ENCODE data around the gene SLC26A1. TPM values are rescaled to one million over a fixed set of nuclear protein-coding genes. Genes with fewer than 3 reads are reported as not detected.

The SLC26A1 gene
- total RNA-seq, 1 donor from 2014 or later = under 0.01 TPM

DNA sequence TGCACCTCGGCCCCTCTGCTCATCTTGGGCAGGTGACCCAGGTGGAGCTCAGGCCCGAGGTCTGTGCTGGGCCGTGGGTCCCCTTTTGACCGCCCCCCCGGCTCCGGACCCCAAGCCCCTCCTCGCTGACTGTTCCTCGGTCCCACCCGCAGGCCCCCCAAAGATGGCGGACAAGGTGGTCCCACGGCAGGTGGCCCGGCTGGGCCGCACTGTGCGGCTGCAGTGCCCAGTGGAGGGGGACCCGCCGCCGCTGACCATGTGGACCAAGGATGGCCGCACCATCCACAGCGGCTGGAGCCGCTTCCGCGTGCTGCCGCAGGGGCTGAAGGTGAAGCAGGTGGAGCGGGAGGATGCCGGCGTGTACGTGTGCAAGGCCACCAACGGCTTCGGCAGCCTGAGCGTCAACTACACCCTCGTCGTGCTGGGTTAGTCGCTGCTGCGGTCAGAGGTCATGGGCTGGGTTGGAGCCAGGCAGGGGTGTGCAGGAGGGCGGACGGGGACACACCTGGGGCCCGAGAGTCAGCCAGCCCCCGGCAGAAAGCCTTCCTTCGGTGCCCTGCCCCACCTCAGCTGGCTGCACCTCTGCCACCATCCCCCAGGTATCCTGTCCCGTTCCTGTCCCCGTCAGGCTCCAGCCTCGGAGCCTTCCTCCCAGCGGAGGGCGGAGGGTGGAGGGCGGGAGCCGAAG, 29.0 kb upstream of the SLC26A1 start:
- DNase-seq (ENCODE audit: low read depth) (no peak), FAIRE-seq (no peak)
- Histone ChIP-seq H3K36me3 (ENCODE audit: control insufficient read depth, insufficient read depth, low read length) (peaks cover 7% of the 10 kb centered on the region), H3K4me3 (ENCODE audit: low read depth, low read length) (no peak overlapping the region), H3K27me3 (ENCODE audit: control insufficient read depth, insufficient read depth, low read length) (no peaks in the 10 kb centered on the region)
- TF ChIP-seq, protein P1, sequence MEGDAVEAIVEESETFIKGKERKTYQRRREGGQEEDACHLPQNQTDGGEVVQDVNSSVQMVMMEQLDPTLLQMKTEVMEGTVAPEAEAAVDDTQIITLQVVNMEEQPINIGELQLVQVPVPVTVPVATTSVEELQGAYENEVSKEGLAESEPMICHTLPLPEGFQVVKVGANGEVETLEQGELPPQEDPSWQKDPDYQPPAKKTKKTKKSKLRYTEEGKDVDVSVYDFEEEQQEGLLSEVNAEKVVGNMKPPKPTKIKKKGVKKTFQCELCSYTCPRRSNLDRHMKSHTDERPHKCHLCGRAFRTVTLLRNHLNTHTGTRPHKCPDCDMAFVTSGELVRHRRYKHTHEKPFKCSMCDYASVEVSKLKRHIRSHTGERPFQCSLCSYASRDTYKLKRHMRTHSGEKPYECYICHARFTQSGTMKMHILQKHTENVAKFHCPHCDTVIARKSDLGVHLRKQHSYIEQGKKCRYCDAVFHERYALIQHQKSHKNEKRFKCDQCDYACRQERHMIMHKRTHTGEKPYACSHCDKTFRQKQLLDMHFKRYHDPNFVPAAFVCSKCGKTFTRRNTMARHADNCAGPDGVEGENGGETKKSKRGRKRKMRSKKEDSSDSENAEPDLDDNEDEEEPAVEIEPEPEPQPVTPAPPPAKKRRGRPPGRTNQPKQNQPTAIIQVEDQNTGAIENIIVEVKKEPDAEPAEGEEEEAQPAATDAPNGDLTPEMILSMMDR (IDR thresholded peaks at IDR 0.05; ENCODE audit: insufficient read depth, low read length, severe bottlenecking) = no peak

DNA sequence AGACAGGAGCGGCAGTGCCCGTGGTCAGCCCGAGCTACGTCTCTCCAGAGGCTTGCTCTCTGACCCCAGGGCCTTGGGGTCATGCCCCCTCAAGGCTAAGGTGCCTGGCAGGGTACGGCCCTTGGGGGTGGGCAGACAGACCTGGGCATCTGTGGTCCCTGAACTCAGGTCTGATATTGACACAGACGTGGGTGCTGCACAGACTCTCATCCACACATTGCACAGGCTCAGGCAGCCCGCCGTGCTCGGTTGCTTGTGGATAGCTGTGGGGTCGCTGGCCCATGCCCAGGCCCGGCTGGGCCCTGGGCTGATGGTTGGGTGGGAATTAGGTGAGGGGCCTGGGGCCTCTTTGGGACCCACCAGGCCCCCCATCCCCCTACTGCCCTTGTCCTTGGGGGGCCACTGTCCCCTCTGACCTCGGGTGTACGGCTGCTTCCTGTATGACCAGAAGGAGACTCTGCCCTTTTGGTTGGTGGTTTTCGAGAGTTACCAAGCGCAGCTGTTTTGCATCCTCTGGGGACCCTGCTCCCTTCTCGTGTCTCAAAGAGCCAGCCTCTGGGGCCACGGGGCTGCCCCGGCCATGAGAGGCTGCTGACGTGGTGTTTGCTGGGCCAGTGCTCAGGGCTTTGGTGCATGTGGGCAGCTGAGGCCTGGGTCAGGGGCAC, 28.3 kb upstream of the SLC26A1 start:
- Histone ChIP-seq H3K27me3 (ENCODE audit: control insufficient read depth, insufficient read depth, low read length) (no peaks in the 10 kb centered on the region), H3K36me3 (ENCODE audit: control insufficient read depth, insufficient read depth, low read length) (peaks cover 7% of the 10 kb centered on the region), H3K4me3 (ENCODE audit: low read depth, low read length) (no peak overlapping the region)
- TF ChIP-seq, protein P1 (IDR thresholded peaks at IDR 0.05; ENCODE audit: insufficient read depth, low read length, severe bottlenecking) = no peak
- no peak for DNase-seq (ENCODE audit: low read depth)
- FAIRE-seq = no peak

DNA sequence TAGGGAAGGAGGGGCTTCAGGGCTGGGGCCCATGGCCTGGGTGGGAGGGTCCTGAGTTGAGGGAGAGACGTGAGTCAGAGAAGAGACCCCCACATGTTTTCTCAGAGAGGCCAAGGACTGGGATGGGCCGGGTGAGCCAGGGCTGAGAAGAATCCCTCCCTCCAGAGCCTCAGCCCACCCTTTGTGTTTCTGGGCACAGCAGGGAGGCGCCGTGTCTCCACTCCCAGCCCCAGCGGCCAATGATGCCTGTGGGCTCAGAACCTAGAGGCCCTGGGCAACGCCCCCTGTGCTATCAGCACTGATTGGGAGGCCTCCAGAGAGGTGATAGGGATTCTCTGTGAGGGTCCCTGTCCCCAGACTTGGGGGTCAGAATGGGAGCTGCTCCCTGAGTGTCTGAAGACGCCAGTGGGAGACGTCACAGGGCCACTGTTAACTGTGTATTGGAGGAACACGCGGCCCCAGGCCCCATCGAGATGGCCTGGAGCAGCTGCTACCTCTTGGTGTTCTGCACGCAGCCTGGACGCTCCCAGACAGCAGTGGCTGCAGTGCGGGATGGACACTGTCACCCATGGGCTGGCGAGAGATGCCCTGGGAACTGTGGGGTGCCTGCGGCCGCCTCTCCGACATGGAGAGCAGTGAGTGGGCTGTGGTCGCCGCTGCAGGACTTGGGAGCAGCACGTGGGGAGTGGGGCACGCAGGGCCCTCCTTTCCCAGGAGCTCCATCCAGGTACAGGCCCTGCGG, 26.7 kb upstream of the SLC26A1 start:
- H3K36me3 ChIP-seq (ENCODE audit: control insufficient read depth, insufficient read depth, low read length) = peaks cover 2% of the 10 kb centered on the region
- no peaks in the 10 kb centered on the region for H3K27me3 ChIP-seq (ENCODE audit: control insufficient read depth, insufficient read depth, low read length)
- DNase-seq (ENCODE audit: low read depth) (no peak), FAIRE-seq (no peak)
- no peak overlapping the region for H3K4me3 ChIP-seq (ENCODE audit: low read depth, low read length)
- TF ChIP-seq, protein P1 (IDR thresholded peaks at IDR 0.05; ENCODE audit: insufficient read depth, low read length, severe bottlenecking) = no peak

DNA sequence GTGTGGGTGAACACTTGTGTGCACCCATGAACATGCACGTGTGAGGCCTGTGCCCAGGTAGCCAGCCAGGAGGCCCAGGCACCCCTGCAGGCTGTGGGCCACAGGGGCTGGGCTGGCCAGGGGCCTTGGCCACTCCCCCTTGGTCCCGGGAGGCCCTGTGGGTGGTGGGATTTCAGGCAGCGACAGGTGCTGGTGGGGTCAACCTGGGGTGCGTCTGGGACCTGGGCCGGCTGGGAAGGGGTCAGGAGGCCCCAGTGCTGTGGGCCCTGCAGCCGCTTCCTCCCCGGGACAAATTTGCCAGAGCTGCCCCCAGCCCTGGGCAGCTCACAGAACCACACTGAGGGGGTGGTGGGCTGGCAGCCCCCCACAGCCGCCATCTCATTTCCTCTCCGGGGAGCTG, 26.1 kb upstream of the SLC26A1 start:
- H3K36me3 ChIP-seq (ENCODE audit: control insufficient read depth, insufficient read depth, low read length) = peaks cover 2% of the 10 kb centered on the region
- no peak for FAIRE-seq

DNA sequence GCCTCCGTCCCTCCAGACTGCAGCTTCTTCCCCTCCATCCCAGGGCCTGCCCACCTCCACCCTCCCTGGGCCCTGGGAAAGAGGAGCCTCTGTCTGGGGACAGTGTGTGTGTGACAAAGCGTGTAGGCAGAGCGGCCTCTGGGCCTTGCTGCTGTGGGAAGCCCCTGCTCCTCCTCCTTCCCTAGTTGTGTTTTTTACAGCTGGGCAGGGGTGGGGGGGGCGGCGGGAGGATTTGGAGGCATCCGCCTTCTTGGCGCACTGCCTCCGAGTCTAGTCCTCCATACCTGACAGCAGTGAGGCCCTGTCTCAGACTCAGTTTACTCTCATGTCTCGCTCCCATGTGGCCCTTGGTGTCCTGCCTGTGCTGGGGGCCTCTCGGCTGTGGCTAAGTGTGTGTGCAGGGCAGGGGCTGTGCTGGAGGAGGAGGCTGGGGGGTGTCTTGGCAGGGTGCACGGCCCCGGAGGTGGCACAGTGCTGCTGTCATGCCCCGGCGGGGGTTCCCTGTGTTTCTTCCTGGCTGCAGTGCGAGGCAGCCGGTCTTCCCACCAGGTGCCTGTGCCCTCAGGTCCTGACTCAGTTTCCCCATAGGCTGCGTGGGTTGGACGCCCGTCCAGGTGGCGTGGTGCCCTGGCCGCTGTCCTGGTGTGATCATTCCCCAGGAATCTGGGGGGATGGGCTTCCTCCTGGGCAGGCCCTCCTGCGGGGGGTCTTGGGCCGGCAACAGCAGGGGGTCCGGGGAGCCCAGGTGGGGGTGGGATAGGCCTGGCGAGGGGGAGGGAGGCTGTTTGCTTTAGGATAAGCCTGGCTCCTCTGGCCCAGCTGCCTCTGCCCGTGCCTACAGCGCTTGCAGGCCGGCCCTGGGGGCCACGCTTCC, 25.2 kb upstream of the SLC26A1 start:
- TF ChIP-seq, protein P1 (IDR thresholded peaks at IDR 0.05; ENCODE audit: insufficient read depth, low read length, severe bottlenecking) = no peak
- H3K27me3 ChIP-seq (ENCODE audit: control insufficient read depth, insufficient read depth, low read length) = no peaks in the 10 kb centered on the region
- H3K4me3 ChIP-seq (ENCODE audit: low read depth, low read length) = no peak overlapping the region
- FAIRE-seq (no peak), DNase-seq (ENCODE audit: low read depth) (no peak)
- H3K36me3 ChIP-seq (ENCODE audit: control insufficient read depth, insufficient read depth, low read length) = peaks cover 2% of the 10 kb centered on the region

More for the DNA sequence above, 26.1 kb upstream of the SLC26A1 start:
- Histone ChIP-seq H3K27me3 (ENCODE audit: control insufficient read depth, insufficient read depth, low read length) (no peaks in the 10 kb centered on the region), H3K4me3 (ENCODE audit: low read depth, low read length) (no peak overlapping the region)
- TF ChIP-seq, protein P1 (IDR thresholded peaks at IDR 0.05; ENCODE audit: insufficient read depth, low read length, severe bottlenecking) = no peak
- no peak for DNase-seq (ENCODE audit: low read depth)
